Measurements from ENCODE around the gene CRHR2.

The CRHR2 gene

GRCh38 chr7:30618080-30618676 lies 64.1 kb downstream of the CRHR2 start:
- no peak for DNase-seq (ENCODE audit: low read depth in 2 of 2)

DNA sequence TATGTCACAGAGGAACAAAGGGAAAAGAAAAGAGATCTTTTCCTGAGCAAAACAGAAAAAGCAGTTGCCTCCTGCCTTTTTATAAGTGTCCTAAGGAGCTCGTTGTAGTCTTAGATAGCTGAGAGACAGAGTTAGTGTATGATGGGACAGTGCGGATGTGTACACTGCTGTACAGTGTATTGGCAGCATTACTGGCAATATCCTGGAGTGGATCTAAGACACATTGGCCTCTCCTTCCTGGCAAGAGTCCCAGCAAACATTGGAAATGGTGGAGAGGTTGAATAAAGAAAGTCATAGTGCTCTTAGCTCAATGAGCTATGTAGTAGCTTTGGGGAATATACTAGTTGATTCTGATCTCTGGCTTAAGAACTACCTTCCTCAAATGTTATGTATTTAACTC lies 64.9 kb downstream of the CRHR2 start:
- no peak for DNase-seq (ENCODE audit: low read depth in 2 of 2)

- DNase-seq (ENCODE audit: low read depth in 2 of 2), result no peak
These were observed 65.9 kb downstream of the CRHR2 start for GRCh38 chr7:30616318-30616717.

GRCh38 chr7:30613366-30614325 lies 68.6 kb downstream of the CRHR2 start:
- DNase-seq (ENCODE audit: low read depth in 2 of 2), result no peak

- no peak for DNase-seq (ENCODE audit: low read depth in 2 of 2)
These were observed 69.5 kb downstream of the CRHR2 start for GRCh38 chr7:30612658-30613265.

GRCh38 chr7:30605832-30606231 lies 76.4 kb downstream of the CRHR2 start:
- no peak for DNase-seq (ENCODE audit: low read depth in 2 of 2)

DNA sequence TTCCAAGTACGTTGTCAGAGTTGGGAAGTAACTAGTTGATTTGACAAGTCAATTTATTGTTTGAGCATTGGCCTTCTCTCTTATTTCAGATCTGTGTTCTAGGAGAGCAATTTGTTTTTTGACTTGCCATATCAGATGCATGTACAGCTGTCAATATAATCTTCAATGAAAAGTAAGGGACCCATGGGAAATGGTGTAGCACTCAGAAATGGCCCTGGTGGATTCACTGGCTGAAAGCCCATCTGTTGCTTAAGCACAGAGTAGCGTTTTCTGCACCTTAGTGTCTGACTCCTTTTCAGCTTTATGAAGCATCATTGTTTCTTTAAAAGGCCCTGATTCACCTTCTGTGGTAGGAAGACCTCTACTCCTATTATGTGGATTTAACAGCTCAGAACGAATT lies 77.4 kb downstream of the CRHR2 start:
- no peak for DNase-seq (ENCODE audit: low read depth in 2 of 2)

Data from stimulated activated CD4-positive, alpha-beta T cell treated with anti-CD3 and anti-CD28 coated beads, Interleukin-1b, Interleukin-23, amount 100 ng/mL, for 1 hour (primary cell).